HG02610 (cell line): ENCODE measurements around the gene UVRAG.
A peak's percentile ranks its signal among the peaks of the same experiment; 100 is the strongest.

Experiments
- ATAC-seq: cut with Tn5 transposase; IDR thresholded peaks from one replicate; pipeline ENCODE4 v1.9.1; 2021; ENCODE audit warnings: mild to moderate bottlenecking, moderate library complexity; ENCODE audit not compliant: unreplicated experiment

Gene UVRAG

DNA sequence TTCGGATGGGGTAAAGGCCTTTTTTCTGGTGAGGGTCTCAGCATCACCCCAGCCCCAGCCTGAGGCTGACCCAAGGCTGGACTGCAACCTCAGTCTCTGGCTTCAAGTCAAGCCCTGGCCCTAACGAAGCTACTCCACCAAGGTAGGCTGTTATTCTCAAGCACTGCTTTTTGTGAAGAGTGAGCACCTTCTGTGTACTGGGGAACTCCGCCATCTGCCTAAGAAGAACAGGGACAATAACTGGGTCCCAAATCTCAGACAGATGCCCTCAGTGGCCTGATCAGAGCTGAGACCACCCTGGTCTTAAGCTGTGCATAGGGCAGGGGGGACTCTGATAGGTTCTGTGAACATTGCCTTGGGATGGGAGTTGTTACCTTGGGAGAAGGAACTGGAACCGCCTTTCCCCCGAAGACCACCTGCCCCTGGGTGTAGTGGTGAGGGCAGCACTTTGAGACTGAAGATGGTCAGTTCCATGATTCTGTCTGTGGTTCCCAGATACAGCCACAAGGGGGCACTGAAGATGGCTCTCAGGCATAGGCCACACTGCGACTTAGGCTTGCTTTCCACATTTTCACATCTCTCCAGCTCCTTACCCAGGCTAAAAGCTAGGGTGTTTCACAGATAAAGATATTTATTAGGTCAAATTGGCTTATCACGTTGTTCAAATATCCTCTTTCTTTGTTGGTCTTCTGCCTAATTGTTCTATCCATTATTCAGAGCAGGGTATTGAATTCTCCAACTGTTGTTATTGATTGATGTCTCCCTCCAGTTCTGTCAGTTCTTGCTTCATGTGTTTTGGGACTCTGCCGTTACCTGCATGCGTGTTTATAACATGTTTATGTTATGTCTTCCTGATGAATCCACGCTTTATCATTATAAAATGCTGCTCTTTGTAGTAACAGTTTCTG is 11.8 kb upstream of the UVRAG start:
- peak; percentile 82 for ATAC-seq

DNA sequence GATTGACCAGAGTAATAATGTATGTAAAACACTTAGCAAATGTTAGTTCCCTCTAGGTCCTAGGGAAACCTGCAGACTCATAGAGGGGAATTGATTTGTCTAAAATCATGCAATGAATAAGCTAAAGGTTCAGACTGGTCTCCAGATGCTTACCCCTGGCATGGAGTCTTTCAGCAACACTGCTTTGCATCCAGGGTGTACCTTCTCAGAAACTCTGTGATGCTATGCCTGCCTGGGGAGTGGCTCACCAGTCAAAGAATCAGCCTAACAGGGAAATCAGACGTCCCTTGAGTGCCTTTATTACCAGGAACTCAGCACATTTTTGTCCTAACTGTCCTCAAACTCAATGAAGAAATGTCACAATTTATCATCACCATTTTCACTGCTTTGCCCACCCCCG is 5.9 kb upstream of the UVRAG start:
- no peak for ATAC-seq

DNA sequence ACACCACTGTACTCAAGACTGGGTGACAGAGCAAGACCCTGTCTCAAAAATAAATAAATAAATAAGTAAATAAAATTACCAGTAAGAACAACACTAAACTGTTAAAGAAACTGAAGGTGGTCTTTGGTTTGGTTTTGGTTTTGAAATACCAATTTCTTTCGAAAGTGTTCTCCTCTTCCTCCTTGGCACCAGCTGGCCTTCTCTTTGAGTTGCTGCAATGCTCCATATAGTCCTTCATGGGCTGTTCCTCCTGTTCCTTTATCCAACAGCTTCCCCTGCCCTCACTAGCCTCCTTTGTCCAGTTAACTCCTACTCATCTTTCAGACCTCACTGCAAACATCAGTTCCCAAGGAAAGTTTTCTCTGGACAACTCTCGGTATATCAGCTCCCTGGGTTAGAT is 5.0 kb upstream of the UVRAG start:
- ATAC-seq, result no peak

DNA sequence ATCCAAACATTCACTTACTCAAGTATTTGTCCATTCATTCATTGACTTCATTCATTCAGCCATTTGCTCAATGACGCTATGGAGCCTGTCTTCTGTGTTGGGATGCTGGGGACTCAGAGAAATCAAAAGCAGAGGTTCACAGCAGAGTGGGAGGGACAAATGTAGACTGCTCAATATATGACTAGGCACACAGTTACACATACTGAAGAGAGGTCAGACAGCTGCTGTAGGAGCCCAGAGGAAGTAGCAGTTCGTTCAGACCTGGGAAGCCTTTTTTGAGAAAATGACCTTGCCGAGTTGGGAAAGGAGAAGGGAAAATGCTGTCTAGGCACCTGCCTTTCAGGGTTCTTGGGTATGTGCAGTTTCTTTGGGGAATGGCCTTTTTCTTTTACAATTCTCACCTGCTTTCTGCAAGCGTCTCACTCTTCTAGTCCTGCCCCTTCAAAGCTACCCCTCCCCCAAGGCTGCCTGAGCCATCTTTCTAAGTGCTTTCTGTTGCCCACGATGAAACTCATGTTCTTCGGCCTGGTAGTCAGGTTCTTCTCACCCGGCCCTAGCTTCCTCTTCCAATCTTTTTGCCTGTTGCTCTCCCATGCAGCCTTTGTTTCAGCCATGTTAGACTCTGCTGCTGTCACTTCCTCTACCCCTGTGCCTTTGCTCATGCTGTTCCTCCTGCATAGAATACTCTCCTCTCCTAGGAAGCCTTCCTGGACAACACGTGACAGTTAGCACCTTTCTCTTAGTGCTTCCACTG is 4.2 kb upstream of the UVRAG start:
- peak; percentile 23 for ATAC-seq

DNA sequence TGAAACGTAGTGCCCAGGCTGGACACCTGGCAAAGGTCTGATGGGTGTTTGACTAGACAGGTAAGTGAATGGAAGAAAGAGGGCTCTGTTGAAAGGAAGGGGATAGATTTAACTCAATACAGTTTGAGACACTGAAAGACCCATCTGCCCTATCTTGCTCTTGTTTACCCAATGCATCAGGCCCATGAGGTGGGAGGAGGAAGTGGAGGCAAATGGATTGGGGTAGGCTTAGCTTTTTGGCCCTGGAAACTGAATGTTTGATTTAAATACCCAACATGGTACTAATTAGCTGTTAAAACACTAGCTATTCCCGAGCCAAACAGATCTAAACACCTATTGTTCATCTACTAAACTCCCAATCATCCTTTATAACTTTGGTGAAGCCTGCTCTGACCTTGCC is 3.5 kb upstream of the UVRAG start:
- no peak for ATAC-seq

DNA sequence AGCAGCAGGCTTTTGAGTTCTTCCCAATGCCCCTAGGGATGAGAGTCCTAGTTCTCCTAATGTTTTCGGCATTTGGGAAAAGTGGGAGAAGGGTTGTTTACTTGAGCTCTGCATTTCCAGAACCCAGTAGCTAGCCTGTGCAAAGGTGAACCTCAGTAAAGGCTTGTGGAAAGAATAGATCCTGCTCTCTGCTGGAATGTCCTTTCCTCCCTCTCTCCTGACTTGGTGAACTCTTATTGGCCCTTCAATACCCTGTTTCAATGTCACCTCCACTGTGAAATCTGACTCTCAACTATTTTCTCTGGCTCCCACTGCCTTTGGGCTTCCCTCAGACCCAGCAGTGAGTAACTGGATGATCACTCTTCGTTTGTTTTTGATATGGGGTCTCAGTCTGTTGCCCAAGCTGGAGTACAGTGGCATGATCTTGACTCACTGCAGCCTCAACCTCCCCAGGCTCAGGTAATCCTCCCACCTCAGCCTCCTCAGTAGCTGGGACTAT is 2.4 kb upstream of the UVRAG start:
- no peak for ATAC-seq

DNA sequence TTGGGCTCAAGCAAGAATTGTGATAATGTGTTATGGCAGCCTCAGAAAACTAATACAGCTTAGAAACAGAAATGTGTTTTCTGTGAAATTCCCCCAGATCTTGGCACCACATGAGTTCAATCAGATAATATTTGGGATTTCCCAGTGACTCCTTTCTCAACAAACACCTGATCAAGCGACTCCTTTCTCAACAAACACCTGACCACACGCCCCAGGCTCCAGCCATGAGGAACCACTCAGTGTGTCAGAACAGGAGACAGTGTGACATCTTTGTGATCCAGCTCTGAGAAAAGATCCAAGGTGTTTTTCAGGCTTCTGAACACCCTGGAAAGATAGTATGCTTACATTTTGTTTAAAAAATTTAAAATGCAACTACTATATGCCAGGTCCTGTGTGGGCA is 1.9 kb upstream of the UVRAG start:
- ATAC-seq, result no peak

DNA sequence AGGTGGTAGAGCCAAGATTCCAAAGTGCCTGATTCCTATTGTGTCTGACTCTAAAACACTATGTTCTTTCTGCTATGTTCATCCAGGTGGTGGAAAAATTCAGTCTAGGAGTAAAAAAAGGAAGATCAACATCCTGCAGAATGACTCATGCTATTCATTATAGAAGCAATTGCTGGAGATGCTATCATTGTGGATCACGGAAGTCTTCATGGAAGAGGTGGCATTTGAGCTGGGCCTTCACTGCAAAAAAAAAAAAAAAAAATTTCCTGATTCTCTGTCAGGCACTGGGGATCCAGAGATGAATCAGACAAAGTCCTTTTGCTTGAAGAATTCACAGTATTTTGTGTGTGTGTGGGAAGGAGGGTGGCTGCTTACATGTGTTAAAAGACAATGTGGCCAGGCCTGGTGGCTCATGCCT is 1.4 kb upstream of the UVRAG start:
- ATAC-seq, result no peak

DNA sequence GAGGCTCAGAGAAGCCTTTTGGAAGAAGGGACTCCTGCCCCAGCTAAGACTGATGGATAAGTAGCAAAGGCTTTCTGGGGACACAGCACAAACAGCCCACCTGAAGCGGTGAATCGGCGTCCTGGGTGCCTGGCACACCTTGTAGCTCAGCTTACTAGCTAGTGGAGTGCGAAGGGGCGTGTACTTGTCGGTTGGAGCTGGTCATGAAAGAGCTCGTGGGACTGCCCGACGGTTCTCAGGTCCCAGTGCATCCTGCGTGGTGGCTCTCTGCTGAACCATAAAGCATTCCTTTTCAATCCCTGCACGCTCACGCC is 690 bp upstream of the UVRAG start:
- peak; percentile 22 for ATAC-seq

DNA sequence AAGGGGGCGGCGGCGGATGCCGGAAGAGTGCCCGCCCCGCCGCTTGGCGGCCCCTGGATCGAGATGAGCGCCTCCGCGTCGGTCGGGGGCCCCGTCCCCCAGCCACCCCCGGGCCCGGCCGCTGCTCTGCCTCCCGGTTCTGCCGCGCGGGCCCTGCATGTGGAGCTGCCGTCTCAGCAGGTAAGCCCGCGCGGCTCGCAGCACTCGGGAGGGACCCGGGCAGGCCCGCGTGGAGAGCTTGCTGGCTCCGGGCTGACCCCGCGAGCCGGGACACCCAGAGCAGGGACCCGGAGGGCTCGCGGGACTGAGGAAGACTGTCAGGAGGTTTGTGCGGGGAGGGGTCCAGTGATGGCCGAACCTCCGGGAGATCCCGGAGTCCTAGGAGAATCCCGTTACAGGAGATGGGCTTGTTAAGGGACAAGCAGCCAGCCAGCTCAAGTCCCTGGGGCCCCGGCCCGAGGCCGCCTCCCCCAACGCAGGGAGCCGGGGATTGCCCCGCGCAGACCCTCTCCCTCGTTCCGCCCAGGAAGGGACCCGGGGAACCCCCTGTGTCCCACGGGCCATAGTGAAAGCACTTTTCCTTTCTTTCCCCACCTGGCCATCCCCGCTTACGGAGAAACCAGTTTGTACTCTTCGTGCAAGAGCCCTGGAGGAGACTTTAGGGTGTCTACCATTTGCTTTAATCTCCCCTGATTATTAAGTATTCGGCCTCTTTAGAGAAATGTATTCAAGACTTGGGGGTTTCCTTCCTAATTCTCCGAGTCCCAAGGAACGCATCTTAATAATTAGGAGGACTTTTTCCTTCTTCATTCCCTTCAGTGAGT is 547 bp downstream of the UVRAG start:
- ATAC-seq, result peak; percentile 13

DNA sequence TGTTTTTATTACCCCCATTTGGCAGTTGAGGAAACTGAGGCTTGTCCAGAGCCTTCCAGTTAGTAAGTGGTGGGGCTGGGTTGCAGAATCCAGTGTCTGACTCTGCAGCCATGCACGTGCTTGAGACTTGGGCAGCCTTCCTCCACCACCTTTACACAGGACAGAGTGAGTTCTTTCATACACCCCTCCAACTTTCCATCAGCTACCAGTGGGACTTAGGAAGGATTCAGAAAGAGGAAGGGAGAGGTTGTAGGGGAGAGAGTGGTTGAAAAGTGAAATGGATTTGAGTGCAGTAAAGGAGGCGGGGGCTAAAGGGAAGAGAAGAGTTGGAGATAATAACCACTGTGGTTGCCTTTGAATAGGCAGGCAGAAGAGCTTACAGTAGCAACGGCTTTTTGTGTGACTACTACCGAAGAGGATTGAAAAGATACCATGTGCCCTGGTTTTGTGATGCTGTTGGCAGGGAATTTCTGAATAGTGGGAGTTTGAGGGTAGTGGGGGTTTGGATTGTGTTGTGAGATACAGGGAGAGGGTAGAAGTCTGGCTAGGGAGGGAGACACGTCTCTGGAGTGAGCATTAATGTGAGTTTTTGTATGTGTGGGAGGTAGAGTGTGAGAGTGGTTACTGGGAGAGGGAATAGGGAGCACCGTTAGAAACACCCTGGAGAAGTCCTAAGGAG is 1.7 kb downstream of the UVRAG start:
- ATAC-seq, result no peak

DNA sequence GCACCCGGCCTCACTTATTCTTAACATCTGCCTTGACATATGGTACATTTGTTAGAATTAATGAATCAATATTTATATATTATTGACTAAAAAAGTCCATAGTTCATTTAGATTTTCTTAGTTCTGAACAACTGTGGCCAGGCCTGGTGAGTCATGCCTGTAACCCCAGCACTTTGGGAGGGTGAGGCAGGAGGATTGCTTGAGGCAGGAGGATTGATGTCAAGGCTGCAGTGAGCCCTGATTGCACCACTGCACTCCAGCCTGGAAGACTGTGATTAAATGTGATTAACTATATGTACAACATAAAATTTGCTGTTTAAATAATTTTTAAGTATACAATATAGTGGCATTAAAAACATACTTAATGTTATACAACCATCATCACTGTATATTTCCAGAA is 5.6 kb downstream of the UVRAG start:
- no peak for ATAC-seq

DNA sequence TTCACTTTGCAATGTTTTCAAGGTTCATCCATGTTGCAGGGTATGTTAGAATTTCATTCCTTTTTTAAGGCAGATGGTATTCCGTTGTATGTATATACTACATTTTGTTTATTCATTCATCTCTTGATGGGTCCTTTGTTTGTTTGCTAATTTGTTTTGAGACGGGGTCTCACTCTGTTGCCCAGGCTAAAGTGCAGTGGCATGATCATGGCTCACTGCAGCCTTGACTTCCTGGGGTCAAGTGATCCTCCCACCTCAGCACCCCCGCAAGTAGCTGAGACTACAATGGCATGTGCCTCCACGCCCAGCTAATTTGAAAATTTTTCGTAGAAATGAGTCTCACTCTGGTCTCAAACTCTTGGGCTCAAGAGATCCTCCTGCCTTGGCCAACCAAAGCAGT is 6.2 kb downstream of the UVRAG start:
- ATAC-seq, result no peak

DNA sequence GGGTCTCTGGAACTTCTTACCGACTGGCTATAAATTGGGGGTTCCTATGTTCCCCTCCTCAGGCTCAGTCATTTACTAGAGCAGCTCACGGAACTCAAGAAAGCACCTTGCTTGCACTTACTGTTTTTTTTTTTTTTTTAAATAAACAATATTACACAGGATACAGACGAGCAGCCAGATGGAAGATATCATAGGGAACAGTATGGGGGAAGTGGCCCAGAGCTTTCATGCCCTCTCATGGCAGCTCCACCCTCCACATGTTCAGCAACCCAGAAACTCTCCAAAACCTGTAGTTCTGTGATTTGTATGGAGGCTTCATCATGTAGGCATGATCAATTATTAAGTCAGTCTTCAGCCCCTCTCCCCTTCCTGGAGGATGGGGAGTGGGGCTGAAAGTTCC is 7.5 kb downstream of the UVRAG start:
- no peak for ATAC-seq

DNA sequence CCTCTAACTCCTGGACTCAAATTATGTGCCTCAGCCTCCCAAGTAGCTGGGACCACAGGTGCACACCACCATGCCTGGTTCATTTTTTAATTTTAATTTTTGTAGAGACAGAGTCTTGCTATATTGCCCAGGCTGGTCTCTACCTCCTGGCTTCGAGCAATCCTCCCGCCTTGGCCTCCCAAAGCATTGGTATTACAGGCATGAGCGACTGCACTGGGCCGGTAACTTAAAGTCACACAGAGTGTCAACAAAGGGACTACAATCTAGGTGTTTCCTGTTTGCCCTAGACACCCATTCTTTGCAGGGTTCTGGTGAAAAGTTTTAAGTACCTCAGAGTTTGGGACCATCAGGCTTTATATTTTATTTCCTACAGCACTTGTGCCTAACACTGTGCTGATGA is 8.4 kb downstream of the UVRAG start:
- no peak for ATAC-seq

DNA sequence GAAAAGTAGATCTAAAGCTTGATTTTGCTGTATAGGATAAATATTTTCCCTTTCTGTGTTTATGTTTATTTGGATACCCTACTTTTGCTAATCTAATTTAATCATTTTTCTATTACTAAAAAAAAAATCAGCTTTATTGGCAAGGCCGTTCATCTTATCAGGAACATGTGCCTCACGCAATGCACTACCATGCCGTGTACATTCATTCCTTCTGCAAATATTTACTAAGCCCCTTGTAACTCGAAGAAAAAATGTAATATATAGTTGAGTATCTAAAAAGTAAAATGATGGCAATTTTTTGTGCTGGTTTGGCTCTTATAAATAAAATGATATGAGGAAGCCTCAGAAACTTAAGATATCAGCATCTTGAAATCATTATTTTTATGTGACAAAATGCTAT is 8.9 kb downstream of the UVRAG start:
- no peak for ATAC-seq

DNA sequence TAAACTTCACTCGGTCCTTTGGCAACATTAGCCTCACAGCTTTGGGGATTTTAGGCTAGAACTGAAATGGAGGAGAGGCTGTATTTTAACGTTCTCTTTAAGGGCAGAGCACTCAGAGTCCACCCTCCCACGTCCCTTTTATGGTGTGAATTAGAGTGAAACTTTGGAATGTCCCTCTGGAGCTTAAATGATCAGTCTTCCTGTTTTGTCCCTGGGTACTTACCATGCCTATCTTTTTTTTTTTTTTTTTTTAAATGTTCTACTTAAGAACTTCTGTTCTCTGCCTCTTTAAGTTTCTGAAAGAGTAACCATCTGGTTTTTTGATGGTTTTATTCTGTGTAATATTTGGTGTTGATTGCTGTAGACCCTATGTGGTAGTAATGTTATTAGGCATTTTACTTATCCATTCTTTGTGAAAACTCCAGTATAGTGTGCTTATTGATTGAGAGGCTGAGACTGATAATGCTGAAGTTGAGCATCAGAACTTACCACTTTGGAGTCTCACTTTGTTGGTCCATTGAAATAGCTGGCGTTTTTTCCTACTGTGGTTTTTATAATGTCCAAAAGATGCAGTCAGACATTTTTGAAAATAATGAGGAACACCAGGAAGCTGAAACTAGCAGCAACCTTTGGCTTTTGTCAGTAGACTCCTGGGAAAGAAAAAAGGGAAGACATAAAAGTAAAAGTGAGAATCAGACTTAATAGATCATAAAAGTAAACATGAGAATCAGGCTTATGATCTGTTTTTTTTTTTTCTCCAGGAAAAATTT is 11.6 kb downstream of the UVRAG start:
- ATAC-seq, result peak; percentile 42

DNA sequence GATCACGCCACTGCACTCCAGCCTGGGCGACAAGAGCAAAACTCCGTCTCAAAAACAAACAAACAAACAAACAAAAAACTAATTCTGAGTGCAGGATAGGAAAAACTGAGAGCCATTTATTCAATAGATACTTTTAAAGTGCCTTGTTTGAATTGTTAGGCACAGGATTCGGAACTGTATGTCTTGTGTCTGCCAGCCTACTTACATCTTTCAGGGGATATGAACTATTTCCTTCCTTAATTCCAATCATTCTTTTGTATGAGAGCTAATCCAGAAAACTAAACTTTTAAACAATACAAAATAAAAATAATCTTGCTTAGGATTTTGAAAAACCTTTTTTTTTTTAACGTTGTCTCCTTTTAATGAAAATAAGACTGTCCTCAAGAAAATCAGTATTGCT is 12.6 kb downstream of the UVRAG start:
- no peak for ATAC-seq

DNA sequence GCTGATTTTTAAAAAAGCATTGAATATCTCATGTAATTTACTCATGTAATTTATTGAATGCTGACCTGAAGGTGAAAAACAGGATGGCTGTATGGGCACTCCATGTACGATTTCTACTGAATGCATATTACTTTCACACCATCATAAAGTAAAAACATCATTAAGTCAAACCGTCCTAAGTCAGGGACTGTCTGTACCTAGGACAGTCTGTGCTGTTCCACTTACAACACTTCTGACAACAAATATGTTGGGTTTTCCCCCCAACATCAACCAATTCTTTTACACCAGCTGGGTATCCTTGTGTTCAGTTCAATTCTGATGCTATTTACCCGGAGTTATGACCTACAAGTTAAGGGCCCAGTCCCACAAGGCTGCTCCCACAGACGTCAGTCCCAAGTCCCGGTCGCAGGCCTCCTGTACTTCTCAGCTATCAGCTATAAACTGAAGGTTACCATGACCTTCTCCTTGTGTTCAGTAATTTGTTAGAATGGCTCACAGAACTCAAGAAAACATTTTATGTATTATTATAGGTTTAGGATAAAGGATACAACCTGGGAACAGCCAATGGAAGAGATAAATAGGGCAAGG is 17.0 kb downstream of the UVRAG start:
- no peak for ATAC-seq

DNA sequence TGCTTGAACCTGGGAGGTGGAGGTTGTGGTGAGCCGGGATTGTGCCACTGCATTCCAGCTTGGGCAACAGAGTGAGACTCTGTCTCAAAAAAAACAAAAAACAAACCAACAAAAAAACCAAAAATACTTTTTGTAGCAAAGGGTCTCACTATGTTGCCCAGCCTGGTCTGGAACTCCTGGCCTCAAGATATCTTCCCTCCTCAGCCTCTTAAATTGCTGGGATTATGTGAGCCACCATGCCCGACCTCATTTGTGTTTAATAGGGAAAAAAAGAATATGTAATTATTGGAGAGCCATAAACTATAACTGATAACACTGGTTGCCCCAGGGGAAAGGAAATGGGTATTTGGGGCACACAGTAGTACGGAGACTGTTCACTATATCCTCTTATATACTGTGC is 19.7 kb downstream of the UVRAG start:
- no peak for ATAC-seq
